HUDEP-2 (cell line): ENCODE measurements around the gene NTF3.

Experiments used
- DNase-seq, 76 experiments: peaks; one replicate each; lab custom pipeline; 2025; ENCODE audit not compliant: unreplicated experiment in 76 of 76; lab: John Stamatoyannopoulos, UW

The NTF3 gene

GRCh38 chr12:5430641-5431603, 986 bp upstream of the NTF3 start:
- DNase-seq = no peak

GRCh38 chr12:5433081-5433844, 1.4 kb downstream of the NTF3 start:
- DNase-seq = no peak

GRCh38 chr12:5433845-5434646, 2.1 kb downstream of the NTF3 start:
- no peak for DNase-seq

- no peak for DNase-seq
Measured at GRCh38 chr12:5434647-5435560, 3.0 kb downstream of the NTF3 start.

GRCh38 chr12:5437182-5437583, 5.3 kb downstream of the NTF3 start:
- no peak for DNase-seq

GRCh38 chr12:5437589-5437988, 5.7 kb downstream of the NTF3 start:
- no peak for DNase-seq

- DNase-seq = no peak
Measured at GRCh38 chr12:5438671-5439200, 6.8 kb downstream of the NTF3 start.

- DNase-seq = no peak
Measured at GRCh38 chr12:5439371-5439771, 7.5 kb downstream of the NTF3 start.

- no peak for DNase-seq
Measured at GRCh38 chr12:5439788-5440300, 7.9 kb downstream of the NTF3 start.

- DNase-seq = no peak
Measured at GRCh38 chr12:5440978-5441377, 9.1 kb downstream of the NTF3 start.

GRCh38 chr12:5441497-5442236, 9.8 kb downstream of the NTF3 start:
- DNase-seq = no peak

- DNase-seq = peak in 14 of 76 experiments; percentile 0 to 32 (median 8)
Measured at GRCh38 chr12:5442251-5443006, 10.5 kb downstream of the NTF3 start.

GRCh38 chr12:5444520-5444919, 12.6 kb downstream of the NTF3 start:
- no peak for DNase-seq

- no peak for DNase-seq
Measured at GRCh38 chr12:5447320-5447719, 15.4 kb downstream of the NTF3 start.

GRCh38 chr12:5451251-5451650, 19.3 kb downstream of the NTF3 start:
- DNase-seq = no peak

GRCh38 chr12:5452569-5452968, 20.7 kb downstream of the NTF3 start:
- no peak for DNase-seq

- DNase-seq = no peak
Measured at GRCh38 chr12:5453466-5453865, 21.6 kb downstream of the NTF3 start.

GRCh38 chr12:5455045-5455444, 23.1 kb downstream of the NTF3 start:
- no peak for DNase-seq
